Transverse colon (tissue), 4 donors: Measurements from ENCODE around the gene MSI1. TPM values are rescaled to one million over a fixed set of nuclear protein-coding genes. Genes with fewer than 3 reads are reported as not detected.

Experiments used
- DNase-seq: peaks from one replicate; pipeline ENCODE4 v3.0.0-alpha.2; 2019
- H3K27ac ChIP-seq, 4 donors: fragments of 200-600 bp; sonication (generic); 2 replicates each; pipeline ENCODE4 v1.5.1; 2016 to 2018; ENCODE audit warnings: inconsistent platforms in 4 of 4
- H3K27me3 ChIP-seq: fragments of 200-600 bp; sonication (generic); 2 replicates; pipeline ENCODE4 v1.5.1; 2017; ENCODE audit warnings: inconsistent platforms
- H3K36me3 ChIP-seq, 4 donors: fragments of 200-600 bp; sonication (generic); 2 replicates each; pipeline ENCODE4 v1.5.1; 2017 to 2019; ENCODE audit warnings: inconsistent platforms in 4 of 4
- H3K4me1 ChIP-seq, 4 donors: fragments of 200-600 bp; sonication (generic); 2 replicates each; pipeline ENCODE4 v1.5.1; 2017 to 2020; ENCODE audit warnings: inconsistent platforms in 4 of 4
- H3K4me3 ChIP-seq, 4 donors: fragments of 200-600 bp; sonication (generic); 1 replicate in 1 of 4; 2 replicates in 3 of 4; pipeline versions ENCODE4 v1.5.1 to v1.6.1; 2017 to 2019; ENCODE audit warnings: inconsistent platforms in 4 of 4
- H3K9me3 ChIP-seq, 2 donors: fragments of 200-600 bp; sonication (generic); 2 replicates each; pipeline ENCODE4 v1.5.1; 2017 to 2019; ENCODE audit warnings: inconsistent platforms in 2 of 2
- CTCF ChIP-seq, 5 experiments: fragments of 200-600 bp in 3 of 5; fragments of 450-650 bp in 2 of 5; sonication (generic) in 3 of 5; IDR thresholded peaks; 1 replicate in 2 of 5; 2 replicates in 3 of 5; pipeline ENCODE4 v1.5.1; 2016 to 2017; ENCODE audit warnings: antibody characterized with exemption in 5 of 5, inconsistent platforms in 3 of 5, mild to moderate bottlenecking in 2 of 5, moderate library complexity in 1 of 5
- EP300 ChIP-seq: sonication (generic); formaldehyde crosslinking; IDR thresholded peaks from one replicate; pipeline ENCODE4 v1.6.1; 2017; ENCODE audit warnings: antibody characterized with exemption, low read depth
- POLR2A ChIP-seq: fragments of 450-650 bp; IDR thresholded peaks from one replicate; pipeline ENCODE4 v1.6.1; 2016; ENCODE audit warnings: antibody characterized with exemption, mild to moderate bottlenecking, moderate library complexity
- POLR2AphosphoS5 ChIP-seq, 3 donors: sonication (generic); formaldehyde crosslinking; IDR thresholded peaks; one replicate each; pipeline ENCODE4 v1.6.1; 2016; ENCODE audit warnings: antibody characterized with exemption in 3 of 3
- WGBS, 2 donors: methylation state at CpG; one replicate each; pipeline ENCODE4 v1.1.5; 2018; ENCODE audit warnings: low coverage in 1 of 2; 5-methylcytosine and 5-hydroxymethylcytosine counted together
- in situ Hi-C, 4 donors: fragments of 200-750 bp; cut with MboI; loops; one replicate each; pipeline versions ENCODE4 v1.15.0 to v1.15.1; 2017; ENCODE audit warnings: low sequenced_read_pairs in 3 of 4, low pct_ligation_motif_present in 1 of 4, low pct_unique_long_range_greater_than_20kb in 1 of 4
- intact Hi-C: fragments of 100-400 bp; cut with DNase I; formaldehyde crosslinking; loops from one replicate; pipeline ENCODE4 v1.15.1; 2023; ENCODE audit warnings: low total_unique reads
- total RNA-seq, 4 donors: library from RNA; depleted of rRNA; stranded (reverse); fragments of >200 nt; gene quantifications; one replicate each; pipeline ENCODE4 v1.1.0, GENCODE V29; 2016

The MSI1 gene
- total RNA-seq, 4 donors from 2014 or later = 0.82 to 7.5 TPM; not detected in 2

GRCh38 chr12:120364487-120364886, 4.5 kb downstream of the MSI1 start:
- DNase-seq = peak; percentile 24
- no peaks in the 10 kb centered on the region for H3K9me3 ChIP-seq
- no peak overlapping the region for H3K4me3 ChIP-seq
- in situ Hi-C loops = no loop called here
- peaks cover 4 to 61% (median 33%) of the 10 kb centered on the region in 4 donors for H3K4me1 ChIP-seq
- peaks cover 17% of the 10 kb centered on the region for H3K27me3 ChIP-seq
- TF ChIP-seq POLR2AphosphoS5 (IDR thresholded peaks at IDR 0.05) (no peak), EP300 (no peak), CTCF (IDR thresholded peaks at IDR 0.05) (no peak), POLR2A (no peak)
- intact Hi-C loops = no loop called here
- no peaks in the 10 kb centered on the region for H3K36me3 ChIP-seq
- WGBS, 2 donors = 62% methylated on average over 6 of the region's 6 CpGs; no CpG with 5 or more reads in 1 of the 2 donors
- peak overlapping the region; percentile 51 to 71 (median 62) for H3K27ac ChIP-seq

GRCh38 chr12:120363274-120363855, 5.6 kb downstream of the MSI1 start:
- H3K27me3 ChIP-seq = peaks cover 10% of the 10 kb centered on the region
- in situ Hi-C loops (no loop called here), intact Hi-C loops (no loop called here)
- 71 to 72% methylated on average over 4 to 9 of the region's 9 CpGs for WGBS, 2 donors
- H3K36me3 ChIP-seq = no peaks in the 10 kb centered on the region
- no peaks in the 10 kb centered on the region for H3K9me3 ChIP-seq
- no peak overlapping the region for H3K27ac ChIP-seq
- TF ChIP-seq EP300 = no peak
- no peak for TF ChIP-seq POLR2A
- no peak for TF ChIP-seq POLR2AphosphoS5 (IDR thresholded peaks at IDR 0.05)
- no peak for TF ChIP-seq CTCF (IDR thresholded peaks at IDR 0.05)
- peaks cover 3 to 56% (median 28%) of the 10 kb centered on the region in 4 donors for H3K4me1 ChIP-seq
- no peak overlapping the region for H3K4me3 ChIP-seq
- no peak for DNase-seq

GRCh38 chr12:120362516-120363273, 6.3 kb downstream of the MSI1 start:
- 62 to 80% methylated on average over 1 to 14 of the region's 14 CpGs for WGBS, 2 donors
- intact Hi-C loops (no loop called here), in situ Hi-C loops (no loop called here)
- no peaks in the 10 kb centered on the region for H3K9me3 ChIP-seq
- no peak overlapping the region for H3K4me3 ChIP-seq
- peaks cover 4% of the 10 kb centered on the region for H3K27me3 ChIP-seq
- TF ChIP-seq EP300 = no peak
- no peak for TF ChIP-seq CTCF (IDR thresholded peaks at IDR 0.05)
- TF ChIP-seq POLR2AphosphoS5 (IDR thresholded peaks at IDR 0.05) = no peak
- TF ChIP-seq POLR2A = no peak
- H3K36me3 ChIP-seq = no peaks in the 10 kb centered on the region
- H3K27ac ChIP-seq = no peak overlapping the region
- peaks cover 3 to 49% (median 22%) of the 10 kb centered on the region in 4 donors for H3K4me1 ChIP-seq
- no peak for DNase-seq

- in situ Hi-C loops = no loop called here
Measured at GRCh38 chr12:120361506-120362208, 7.3 kb downstream of the MSI1 start.

More at GRCh38 chr12:120361506-120362208, 7.3 kb downstream of the MSI1 start:
- Histone ChIP-seq H3K4me3 (peak overlapping the region in 3 of 4 donors; percentile 26 to 41 (median 32)), H3K27ac (peak overlapping the region in 3 of 4 donors; percentile 16 to 44 (median 25)), H3K4me1 (peaks cover 0 to 39% (median 16%) of the 10 kb centered on the region in 4 donors), H3K27me3 (peaks cover 4% of the 10 kb centered on the region), H3K9me3 (no peaks in the 10 kb centered on the region), H3K36me3 (no peaks in the 10 kb centered on the region)
- intact Hi-C loops = no loop called here
- no peak for TF ChIP-seq CTCF (IDR thresholded peaks at IDR 0.05)
- TF ChIP-seq POLR2AphosphoS5 (IDR thresholded peaks at IDR 0.05) = no peak
- TF ChIP-seq EP300 = no peak
- no peak for TF ChIP-seq POLR2A
- DNase-seq = peak; percentile 28
- 49% methylated on average over 12 of the region's 56 CpGs; no CpG with 5 or more reads in 1 of the 2 donors for WGBS, 2 donors
